Skeletal muscle cell (primary cell): Measurements from ENCODE around the gene MPHOSPH10.
A peak's percentile ranks its signal among the peaks of the same experiment; 100 is the strongest.
"Not testable (repeated sequence)": the region's sequence is repeated elsewhere in the genome, so short reads cannot be mapped to it uniquely, and the experiment has no call there.

Experiments used
- DNase-seq: peaks from one replicate; pipeline ENCODE4 v3.0.0-alpha.2; 2010; ENCODE audit warnings: low read depth
- H3K4me3 ChIP-seq: 2 replicates; pipeline ENCODE4 v1.5.1; 2011; ENCODE audit warnings: low read depth, mild to moderate bottlenecking, control low read depth, low read length, moderate library complexity

MPHOSPH10 gene, protein sequence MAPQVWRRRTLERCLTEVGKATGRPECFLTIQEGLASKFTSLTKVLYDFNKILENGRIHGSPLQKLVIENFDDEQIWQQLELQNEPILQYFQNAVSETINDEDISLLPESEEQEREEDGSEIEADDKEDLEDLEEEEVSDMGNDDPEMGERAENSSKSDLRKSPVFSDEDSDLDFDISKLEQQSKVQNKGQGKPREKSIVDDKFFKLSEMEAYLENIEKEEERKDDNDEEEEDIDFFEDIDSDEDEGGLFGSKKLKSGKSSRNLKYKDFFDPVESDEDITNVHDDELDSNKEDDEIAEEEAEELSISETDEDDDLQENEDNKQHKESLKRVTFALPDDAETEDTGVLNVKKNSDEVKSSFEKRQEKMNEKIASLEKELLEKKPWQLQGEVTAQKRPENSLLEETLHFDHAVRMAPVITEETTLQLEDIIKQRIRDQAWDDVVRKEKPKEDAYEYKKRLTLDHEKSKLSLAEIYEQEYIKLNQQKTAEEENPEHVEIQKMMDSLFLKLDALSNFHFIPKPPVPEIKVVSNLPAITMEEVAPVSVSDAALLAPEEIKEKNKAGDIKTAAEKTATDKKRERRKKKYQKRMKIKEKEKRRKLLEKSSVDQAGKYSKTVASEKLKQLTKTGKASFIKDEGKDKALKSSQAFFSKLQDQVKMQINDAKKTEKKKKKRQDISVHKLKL

DNA sequence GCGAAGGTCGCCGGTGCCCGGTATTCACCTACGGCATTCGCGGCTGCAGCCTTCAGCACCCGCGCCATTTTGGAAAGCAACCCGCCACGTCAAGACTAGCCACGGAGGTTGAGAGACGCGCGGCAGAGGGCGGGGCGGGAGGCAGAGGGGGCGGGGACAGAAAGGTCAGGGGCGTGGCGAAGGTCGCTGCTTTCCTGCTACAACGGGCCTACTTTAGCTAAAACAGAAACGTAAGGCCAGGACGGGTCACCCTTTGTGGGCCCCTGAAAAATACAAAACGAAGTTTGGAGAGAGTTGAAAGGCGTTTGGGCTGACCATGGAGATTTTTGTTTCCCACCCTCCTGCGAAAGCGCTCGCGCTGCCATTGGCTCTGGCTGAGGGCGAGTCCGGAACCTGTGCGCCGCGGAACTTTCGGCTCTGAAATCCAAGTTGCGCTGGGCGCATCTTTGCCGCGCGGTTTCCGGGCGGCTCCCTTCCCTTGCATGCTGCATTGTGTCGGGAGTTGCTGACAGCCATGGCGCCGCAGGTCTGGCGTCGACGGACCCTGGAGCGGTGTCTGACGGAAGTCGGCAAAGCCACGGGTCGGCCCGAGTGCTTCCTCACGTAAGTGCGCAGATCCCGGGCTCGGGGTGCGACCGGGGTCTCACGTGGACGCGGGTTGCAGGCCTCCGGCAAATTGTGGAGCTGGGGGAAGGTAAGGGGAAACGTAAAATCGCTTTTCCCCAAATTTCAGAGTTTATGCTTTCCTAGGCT lies at the start of gene MPHOSPH10, which contains the start of gene MCEE:
TSS of gene MPHOSPH10 (plus strand) at position 483 of the 753 bp plus-strand sequence. CDS start at position 515, 32 bp downstream.
TSS of gene MCEE (minus strand) at position 78 of the 753 bp plus-strand sequence. CDS start at position 68, 10 bp downstream.
- DNase-seq: peak; percentile 66
- H3K4me3 ChIP-seq: peak within 1 kb of the TSS; percentile 64

DNA sequence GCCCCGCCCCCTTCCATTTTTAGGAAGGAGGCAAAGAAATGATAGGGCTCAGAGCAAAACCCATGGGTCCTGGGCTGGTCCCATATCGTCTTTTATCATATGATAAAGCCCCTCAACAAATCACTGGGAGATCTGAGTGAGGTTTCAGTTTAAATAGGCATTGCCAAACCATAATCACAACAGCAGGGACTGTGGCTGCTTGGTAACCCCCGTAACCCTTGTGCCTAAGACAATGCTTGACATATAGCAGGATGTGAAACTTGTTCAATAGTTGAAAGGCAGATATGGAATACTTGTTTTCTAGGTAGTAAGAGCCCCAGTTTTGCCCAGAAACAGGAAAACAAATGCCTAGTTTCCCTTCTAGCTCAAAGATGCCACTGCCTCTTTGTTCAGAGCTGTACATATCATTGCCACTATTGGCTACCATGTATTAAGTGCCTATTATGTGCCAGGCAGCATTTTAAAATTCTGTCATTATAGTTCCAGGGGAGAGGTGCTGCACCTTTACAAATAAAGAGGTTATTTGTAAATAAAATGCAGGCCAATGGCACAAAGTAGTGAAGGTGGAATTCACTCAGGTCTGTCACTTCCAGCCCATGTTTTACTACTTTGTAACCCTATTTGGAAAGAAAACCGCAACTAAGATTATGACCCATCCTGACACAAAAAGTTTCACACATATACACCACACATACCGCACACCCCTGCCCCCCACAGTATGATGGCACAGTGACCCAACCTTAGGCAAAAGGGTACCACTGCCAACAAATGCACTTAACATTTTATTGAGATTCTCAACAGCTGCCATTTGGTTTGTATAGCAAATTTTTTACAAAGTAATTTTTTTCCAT lies 47.8 kb upstream of the MPHOSPH10 start:
- DNase-seq: no peak
- H3K4me3 ChIP-seq: no peak overlapping the region

DNA sequence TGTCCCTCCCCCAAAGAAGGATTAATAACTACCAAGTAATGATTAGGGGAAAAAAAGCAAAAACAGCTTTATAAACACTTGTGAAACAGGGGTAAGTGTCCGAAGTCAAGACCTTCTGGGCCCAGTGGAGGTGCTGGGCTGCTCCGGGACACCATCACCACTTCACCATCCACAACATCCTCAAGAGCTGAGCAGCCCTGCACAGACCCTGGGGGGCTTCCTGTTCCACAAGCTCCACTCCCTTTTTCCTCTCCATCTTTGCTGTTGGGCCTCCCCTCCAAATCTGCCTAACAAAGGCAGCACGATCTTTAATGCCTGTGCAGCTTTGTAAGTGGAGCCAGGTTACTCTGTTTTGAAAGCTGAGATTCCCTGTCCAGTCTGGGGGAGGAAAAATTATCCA lies 47.1 kb upstream of the MPHOSPH10 start:
- not testable (repeated sequence) for H3K4me3 ChIP-seq, DNase-seq

- DNase-seq, H3K4me3 ChIP-seq: not testable (repeated sequence)
Observed at GRCh38 chr2:71083752-71084312, 46.6 kb upstream of the MPHOSPH10 start.

- not testable (repeated sequence) for H3K4me3 ChIP-seq, DNase-seq
Observed at GRCh38 chr2:71085325-71086003, 45.0 kb upstream of the MPHOSPH10 start.

DNA sequence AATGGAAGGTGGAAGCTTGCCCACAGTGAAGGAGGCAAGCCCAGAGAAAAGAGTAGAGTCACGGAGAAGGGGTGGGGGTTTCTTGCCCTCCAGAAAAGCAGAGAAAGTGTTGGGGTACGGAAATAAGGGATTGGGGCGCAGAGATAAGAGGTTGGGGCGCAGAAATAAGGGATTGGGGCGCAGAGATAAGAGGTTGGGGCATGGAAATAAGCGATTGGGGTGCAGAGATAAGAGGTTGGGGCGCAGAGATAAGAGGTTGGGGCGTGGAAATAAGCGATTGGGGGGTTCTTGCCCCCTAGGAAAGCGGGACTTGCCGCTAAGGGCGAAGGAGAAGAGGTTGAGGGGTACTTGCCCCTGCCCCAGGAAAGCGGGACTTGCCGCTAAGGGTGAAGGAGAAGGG lies 41.0 kb upstream of the MPHOSPH10 start:
- DNase-seq, H3K4me3 ChIP-seq: not testable (repeated sequence)

GRCh38 chr2:71091808-71092207 lies 38.6 kb upstream of the MPHOSPH10 start:
- DNase-seq, H3K4me3 ChIP-seq: not testable (repeated sequence)

DNA sequence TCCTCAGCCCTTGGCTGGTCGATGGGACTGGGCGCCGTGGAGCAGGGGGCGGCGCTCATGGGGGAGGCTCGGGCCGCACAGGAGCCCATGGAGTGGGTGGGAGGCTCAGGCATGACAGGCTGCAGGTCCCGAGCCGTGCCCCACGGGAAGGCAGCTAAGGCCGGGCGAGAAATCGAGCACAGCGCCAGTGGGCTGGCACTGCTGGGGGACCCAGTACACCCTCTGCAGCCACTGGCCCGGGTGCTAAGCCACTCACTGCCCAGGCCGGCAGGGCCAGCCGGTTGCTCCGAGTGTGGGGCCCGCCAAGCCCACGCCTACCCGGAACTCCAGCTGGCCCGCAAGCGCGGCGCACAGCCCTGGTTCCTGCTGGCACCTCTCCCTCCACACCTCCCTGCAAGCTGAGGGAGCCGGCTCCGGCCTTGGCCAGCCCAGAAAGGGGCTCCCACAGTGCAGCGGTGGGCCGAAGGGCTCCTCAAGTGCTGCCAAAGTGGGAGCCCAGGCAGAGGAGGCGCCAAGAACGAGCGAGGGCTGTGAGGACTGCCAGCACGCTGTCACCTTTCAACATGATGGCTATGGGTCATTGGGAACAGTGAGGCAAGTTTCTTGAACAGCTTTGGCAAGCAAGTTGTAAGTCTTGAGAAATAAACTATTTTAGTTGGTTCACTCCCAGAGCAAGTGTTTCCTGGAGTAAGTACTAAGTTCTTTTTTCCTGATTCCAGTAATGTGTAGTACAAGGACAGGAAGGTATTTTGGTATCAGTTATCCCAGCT lies 37.8 kb upstream of the MPHOSPH10 start:
- DNase-seq, H3K4me3 ChIP-seq: not testable (repeated sequence)

DNA sequence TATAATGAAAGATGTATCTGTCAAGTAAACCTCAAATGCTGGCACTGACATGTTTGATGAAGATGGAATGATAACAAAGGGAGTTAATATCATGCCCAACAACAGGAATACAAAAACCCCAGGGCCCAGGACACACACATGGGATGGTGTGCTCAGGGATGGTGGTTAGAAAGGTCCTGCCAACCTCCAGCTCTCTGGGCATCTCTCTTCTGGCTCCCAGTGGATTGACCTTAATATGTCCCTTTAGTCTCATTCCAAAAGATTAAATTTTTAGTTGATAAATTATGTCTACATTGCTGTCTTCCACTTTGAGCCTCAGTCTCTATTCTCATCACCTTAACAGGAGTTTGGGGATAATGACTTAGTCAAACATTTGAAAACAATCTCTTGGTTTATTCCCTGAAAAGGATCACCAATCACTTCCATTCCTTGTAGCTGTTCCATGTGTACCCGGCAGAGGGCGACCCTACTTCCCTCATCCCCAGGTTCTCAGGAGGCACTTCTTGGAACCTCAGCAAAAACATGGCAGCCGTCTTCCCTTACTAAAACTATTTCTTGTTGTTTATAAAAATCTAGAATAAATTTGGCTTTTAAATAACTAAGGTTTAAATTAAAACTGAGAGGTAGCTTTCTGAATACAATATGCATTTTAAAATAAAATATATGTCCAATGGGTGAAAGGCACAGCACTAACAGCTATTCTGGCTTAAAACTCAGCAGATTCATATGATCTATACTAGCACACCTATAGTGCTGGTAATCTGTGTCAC lies 30.1 kb upstream of the MPHOSPH10 start:
- no peak overlapping the region for H3K4me3 ChIP-seq
- peak; percentile 12 for DNase-seq

GRCh38 chr2:71101656-71102055 lies 28.8 kb upstream of the MPHOSPH10 start:
- H3K4me3 ChIP-seq: no peak overlapping the region
- DNase-seq: peak; percentile 78

DNA sequence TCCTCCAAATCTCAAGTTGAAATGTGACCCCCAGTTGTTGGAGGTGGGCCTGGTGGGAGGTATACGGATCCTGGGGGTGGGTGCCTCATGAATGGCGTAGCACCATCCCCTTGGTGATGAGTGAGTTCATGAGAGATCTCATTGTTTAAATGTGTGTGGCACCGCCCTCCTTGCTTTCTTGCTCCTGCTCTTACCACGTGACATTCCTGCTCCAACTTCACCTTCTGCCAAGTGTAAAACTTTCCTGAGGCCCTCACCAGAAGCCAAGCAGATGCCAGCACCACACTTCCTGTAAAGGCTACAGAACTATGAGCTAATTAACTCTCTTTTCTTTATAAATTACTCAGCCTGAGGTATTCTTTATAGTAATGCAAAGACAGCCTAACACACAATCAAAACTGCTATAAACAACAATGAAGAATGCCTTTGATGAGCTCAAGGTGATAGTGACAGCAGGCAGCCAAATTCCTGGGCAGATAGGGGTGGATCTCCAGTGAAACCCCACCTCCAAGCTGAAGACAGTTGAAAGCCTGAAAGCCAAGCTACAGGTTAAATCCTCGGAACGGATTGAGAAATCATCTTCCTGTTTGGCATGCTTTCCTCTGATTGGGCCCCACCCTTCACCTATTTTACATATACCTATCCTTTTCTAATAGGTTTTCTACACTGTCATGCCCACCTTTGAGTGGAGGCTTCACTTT lies 27.3 kb upstream of the MPHOSPH10 start:
- DNase-seq: no peak
- no peak overlapping the region for H3K4me3 ChIP-seq

DNA sequence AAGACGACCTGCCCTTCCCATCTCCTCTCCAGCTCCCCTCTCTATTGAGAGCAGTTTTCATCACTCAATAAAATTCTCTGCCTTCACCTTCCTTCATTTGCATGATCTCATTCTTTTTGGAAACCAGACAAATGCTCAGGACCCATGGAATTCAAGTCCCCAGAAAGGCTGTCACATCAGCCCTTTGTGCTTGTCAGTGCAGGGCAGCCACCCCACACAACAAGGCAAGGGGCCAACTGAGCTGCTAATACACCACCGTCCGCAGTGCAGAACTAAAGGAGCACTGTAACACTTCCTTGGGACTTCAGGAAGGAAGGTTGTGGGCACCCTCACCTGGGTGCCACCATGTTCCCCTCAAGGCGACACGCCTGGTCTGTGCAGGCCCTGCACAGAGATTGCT lies 26.6 kb upstream of the MPHOSPH10 start:
- DNase-seq: no peak
- no peak overlapping the region for H3K4me3 ChIP-seq

DNA sequence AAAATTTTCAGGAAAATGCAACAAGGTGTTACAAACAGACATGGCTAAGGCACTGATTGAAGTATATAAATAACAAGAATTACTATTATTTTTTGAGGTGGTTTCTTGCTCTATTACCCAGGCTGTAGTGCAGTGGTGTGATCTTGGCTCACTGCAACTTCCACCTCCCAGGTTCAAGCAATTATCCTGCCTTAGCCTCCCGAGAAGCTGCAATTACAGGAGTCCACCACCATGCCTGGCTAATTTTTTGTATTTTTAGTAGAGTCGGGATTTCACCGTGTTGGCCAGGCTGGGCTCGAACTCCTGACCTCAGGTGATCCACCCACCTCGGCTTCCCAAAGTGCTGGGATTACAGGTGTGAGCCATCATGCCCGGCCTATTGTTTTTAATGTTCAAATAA lies 24.0 kb upstream of the MPHOSPH10 start:
- DNase-seq, H3K4me3 ChIP-seq: not testable (repeated sequence)

DNA sequence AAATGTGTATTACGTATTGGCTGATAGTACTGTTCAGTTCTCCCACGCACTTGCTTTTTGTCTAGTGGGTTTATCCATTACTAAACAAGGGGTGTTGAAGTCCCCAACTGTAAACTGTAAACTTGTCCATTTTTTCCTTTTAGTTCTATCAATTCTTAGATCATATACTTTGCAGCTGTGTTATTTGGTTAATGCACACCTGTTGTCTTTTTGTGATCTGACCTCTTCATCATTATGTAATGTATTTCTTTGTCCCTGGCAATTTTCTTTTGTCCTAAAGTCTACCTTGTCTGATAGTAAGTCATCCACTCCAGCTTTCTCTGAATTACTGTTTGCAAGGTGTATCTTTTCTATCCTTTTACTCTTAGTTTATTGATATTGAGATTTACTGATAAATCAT lies 22.3 kb upstream of the MPHOSPH10 start:
- DNase-seq: no peak
- no peak overlapping the region for H3K4me3 ChIP-seq

DNA sequence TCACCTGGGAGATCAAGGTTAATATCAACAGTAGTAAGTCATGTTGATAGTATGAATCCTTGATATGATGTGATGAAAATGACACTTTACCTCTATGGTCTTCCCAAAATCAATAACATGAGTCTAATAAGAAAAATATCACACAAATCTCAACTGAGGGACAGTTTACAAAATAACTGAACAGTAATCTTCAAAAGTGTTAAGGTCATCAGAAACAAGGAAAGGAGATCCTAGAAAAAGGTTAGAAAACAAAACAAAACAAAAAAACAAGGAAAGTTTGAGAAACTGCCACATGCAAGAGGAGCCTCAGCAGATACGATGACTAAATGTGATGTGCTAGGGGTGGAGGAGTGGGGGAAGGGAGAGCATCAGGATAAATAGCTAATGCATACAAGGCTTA lies 16.6 kb upstream of the MPHOSPH10 start:
- no peak overlapping the region for H3K4me3 ChIP-seq
- DNase-seq: no peak

DNA sequence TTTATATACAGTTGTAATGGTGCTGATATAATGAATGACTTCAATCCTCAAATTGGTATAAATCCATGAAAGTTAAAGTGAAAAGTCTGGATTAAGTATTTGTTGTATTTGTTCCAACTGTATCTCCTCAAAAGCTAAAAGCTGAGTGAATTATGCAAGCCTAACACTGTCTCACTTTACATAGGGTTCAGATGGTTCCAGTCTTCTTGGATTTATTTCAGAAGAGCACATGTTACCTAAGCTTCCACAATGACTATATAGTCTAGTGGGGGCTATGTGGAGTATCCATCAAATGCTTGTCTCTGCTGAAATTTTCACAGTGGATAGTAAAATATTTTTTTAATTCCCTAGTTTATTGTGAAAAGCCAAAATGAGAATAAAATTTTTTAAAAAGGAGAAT lies 13.4 kb upstream of the MPHOSPH10 start:
- H3K4me3 ChIP-seq: no peak overlapping the region
- no peak for DNase-seq
